ENCODE measurements around the gene EML1.

The EML1 gene

GRCh38 chr14:99751539-99752485 lies 41.4 kb upstream of the EML1 start:
- H3K9me3 Mint-ChIP-seq = no peaks in the 10 kb centered on the region
- ATAC-seq (replicated peaks) = no peak
- H3K27ac Mint-ChIP-seq = no peak overlapping the region
- peaks cover 4 to 15% of the 10 kb centered on the region in 2 donors for H3K4me1 Mint-ChIP-seq (ENCODE audit: low read depth in 2 of 2)
- H3K4me3 Mint-ChIP-seq = no peak overlapping the region
- no peaks in the 10 kb centered on the region for H3K36me3 Mint-ChIP-seq (ENCODE audit: insufficient read depth)
- DNase-seq = no peak
- peaks cover 72 to 100% of the 10 kb centered on the region in 2 donors for H3K27me3 Mint-ChIP-seq

DNA sequence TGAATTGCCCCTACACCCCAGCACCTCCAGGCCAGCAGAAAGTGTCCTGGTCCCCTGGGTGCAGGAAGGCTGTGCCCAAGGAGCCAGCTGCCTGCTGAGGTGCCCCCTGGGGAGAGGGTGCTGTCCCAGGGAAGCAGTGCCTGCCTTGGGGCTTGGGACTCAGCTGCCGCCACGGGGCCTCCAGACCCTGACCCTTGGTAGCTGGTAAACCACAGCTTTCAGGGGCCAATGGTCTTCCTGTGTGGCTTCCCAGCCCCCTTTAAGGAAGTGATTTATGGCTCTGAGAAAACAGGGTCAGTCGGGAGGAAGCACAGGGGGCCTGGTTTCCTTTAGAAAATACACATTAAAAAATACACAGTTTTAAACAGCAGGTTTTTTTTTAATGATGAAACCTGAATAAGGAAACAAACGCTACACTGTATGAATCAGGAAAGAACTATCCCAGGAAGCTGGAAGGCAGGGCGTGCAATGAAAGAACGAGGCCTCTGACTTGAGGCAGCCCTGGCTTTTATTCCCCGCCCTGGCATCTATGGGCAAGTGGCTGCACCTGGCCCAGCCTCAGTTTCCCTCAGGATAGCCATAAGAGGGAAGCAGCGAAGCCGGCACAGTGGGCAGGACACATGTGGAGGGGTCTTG lies 40.6 kb upstream of the EML1 start:
- Mint-ChIP-seq H3K4me3 (no peak overlapping the region), H3K36me3 (ENCODE audit: insufficient read depth) (no peaks in the 10 kb centered on the region), H3K27ac (no peak overlapping the region), H3K27me3 (peaks cover 66 to 96% of the 10 kb centered on the region in 2 donors), H3K4me1 (ENCODE audit: low read depth in 2 of 2) (peaks cover 4 to 15% of the 10 kb centered on the region in 2 donors), H3K9me3 (no peaks in the 10 kb centered on the region)
- DNase-seq (no peak), ATAC-seq (replicated peaks) (no peak)

- Mint-ChIP-seq H3K36me3 (ENCODE audit: insufficient read depth) (no peaks in the 10 kb centered on the region), H3K9me3 (no peaks in the 10 kb centered on the region), H3K27ac (peak overlapping the region in 1 of 2 donors; percentile 70), H3K27me3 (peaks cover 60 to 95% of the 10 kb centered on the region in 2 donors), H3K4me3 (peak overlapping the region in 1 of 2 donors; percentile 17), H3K4me1 (ENCODE audit: low read depth in 2 of 2) (peaks cover 4 to 15% of the 10 kb centered on the region in 2 donors)
- no peak for DNase-seq
- ATAC-seq (replicated peaks) = no peak
These were observed 39.7 kb upstream of the EML1 start for GRCh38 chr14:99753225-99754140.

DNA sequence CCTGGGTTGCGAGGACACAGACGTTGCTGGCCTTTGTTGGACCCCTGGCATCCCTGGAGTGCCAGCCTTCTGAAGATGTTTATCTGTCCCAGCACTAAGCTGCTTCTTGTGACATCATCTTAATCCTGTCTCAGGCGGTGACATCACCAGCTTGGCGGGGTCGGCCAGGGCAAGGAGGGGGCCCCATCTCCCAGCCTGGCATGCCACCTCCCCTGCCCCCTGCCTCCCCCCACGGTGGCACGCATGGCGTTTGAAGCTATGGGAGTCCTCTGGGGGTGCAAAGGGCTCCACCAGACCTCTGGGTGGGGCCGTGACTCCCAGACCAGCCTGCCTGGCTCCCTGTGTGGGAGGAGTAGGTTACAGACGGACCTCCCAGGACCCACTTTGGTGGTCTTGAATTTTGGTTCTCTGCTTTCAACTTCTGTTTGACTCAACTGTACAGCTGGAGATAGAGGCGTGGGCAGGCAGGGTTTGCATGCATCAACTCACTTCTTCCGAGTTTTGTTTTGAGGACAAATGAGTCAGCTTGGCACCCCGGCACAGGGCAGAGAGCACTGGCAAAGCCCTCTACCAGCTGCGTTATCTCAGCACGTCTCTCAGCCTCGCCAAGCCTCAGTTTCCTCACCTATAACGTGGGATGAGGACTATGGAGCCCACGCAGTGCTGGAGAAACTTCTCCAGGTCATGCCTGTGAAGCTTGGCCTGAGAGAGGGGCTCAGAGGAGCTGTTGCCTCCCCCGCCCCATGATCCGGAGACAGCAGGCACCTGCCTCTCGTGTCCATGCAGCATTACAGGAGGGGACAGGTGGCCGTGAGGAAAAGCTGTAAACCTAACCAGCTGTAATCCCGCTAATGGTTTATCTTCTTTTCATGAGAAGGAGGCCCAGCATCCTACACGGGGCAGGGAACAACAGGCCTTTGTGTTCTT lies 38.8 kb upstream of the EML1 start:
- ATAC-seq (replicated peaks) (no peak), DNase-seq (no peak)
- Mint-ChIP-seq H3K27ac (no peak overlapping the region), H3K27me3 (peaks cover 56 to 95% of the 10 kb centered on the region in 2 donors), H3K4me3 (no peak overlapping the region), H3K4me1 (ENCODE audit: low read depth in 2 of 2) (peaks cover 4 to 15% of the 10 kb centered on the region in 2 donors), H3K9me3 (no peaks in the 10 kb centered on the region), H3K36me3 (ENCODE audit: insufficient read depth) (no peaks in the 10 kb centered on the region)

- H3K4me1 Mint-ChIP-seq (ENCODE audit: low read depth in 2 of 2) = peaks cover 4 to 15% of the 10 kb centered on the region in 2 donors
- peaks cover 53 to 93% of the 10 kb centered on the region in 2 donors for H3K27me3 Mint-ChIP-seq
- H3K36me3 Mint-ChIP-seq (ENCODE audit: insufficient read depth) = no peaks in the 10 kb centered on the region
- ATAC-seq (replicated peaks) (no peak), DNase-seq (no peak)
- no peak overlapping the region for H3K4me3 Mint-ChIP-seq
- no peaks in the 10 kb centered on the region for H3K9me3 Mint-ChIP-seq
- H3K27ac Mint-ChIP-seq = no peak overlapping the region
These were observed 38.2 kb upstream of the EML1 start for GRCh38 chr14:99755068-99755405.

GRCh38 chr14:99755629-99756603 lies 37.3 kb upstream of the EML1 start:
- Mint-ChIP-seq H3K4me1 (ENCODE audit: low read depth in 2 of 2) (peaks cover 4 to 15% of the 10 kb centered on the region in 2 donors), H3K36me3 (ENCODE audit: insufficient read depth) (no peaks in the 10 kb centered on the region), H3K9me3 (no peaks in the 10 kb centered on the region), H3K4me3 (no peak overlapping the region), H3K27me3 (peaks cover 54 to 93% of the 10 kb centered on the region in 2 donors), H3K27ac (no peak overlapping the region)
- ATAC-seq (replicated peaks) (no peak), DNase-seq (no peak)

GRCh38 chr14:99756796-99757195 lies 36.4 kb upstream of the EML1 start:
- Mint-ChIP-seq H3K27ac (no peak overlapping the region), H3K27me3 (peaks cover 51 to 93% of the 10 kb centered on the region in 2 donors), H3K4me3 (no peak overlapping the region), H3K36me3 (ENCODE audit: insufficient read depth) (no peaks in the 10 kb centered on the region), H3K4me1 (ENCODE audit: low read depth in 2 of 2) (peaks cover 4 to 15% of the 10 kb centered on the region in 2 donors), H3K9me3 (no peaks in the 10 kb centered on the region)
- DNase-seq (no peak), ATAC-seq (replicated peaks) (no peak)

GRCh38 chr14:99757331-99758070 lies 35.7 kb upstream of the EML1 start:
- H3K4me3 Mint-ChIP-seq = no peak overlapping the region
- H3K27me3 Mint-ChIP-seq = peaks cover 48 to 92% of the 10 kb centered on the region in 2 donors
- no peaks in the 10 kb centered on the region for H3K9me3 Mint-ChIP-seq
- no peak overlapping the region for H3K27ac Mint-ChIP-seq
- H3K4me1 Mint-ChIP-seq (ENCODE audit: low read depth in 2 of 2) = peaks cover 4 to 11% of the 10 kb centered on the region in 2 donors
- ATAC-seq (replicated peaks) (no peak), DNase-seq (no peak)
- H3K36me3 Mint-ChIP-seq (ENCODE audit: insufficient read depth) = no peaks in the 10 kb centered on the region

DNA sequence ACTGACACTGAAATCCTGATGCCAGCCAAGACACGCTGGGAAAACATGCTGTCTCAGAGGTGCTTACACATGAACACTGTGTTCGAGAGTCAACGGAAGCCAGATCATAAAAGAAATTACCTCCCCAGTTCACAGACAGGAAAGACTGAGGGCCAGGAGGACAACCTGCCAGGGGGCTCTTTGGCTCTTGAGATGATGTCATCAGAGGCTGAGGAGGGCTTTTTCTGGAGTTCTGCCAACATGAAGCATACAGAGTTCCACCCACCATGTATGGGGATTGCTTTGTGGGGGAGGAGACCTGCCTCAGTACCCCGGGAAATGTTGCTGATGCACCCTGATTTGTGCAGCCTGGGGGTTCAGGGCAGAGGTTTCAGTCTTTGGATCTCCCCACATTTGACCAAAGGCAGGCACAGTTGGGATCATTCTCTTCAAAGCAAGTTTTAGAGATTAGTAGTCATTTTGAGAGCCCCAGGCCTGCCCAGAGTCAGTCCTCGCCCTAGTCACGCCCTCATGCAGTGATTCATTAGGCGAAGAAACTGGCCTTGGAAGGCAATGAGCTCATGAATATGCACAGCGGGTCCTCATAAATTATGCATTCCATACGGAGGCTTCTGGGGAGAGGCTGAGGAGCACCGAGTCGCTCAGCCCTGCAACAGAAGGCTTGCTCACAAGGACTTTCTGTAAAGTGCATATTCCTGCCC lies 34.9 kb upstream of the EML1 start:
- no peaks in the 10 kb centered on the region for H3K36me3 Mint-ChIP-seq (ENCODE audit: insufficient read depth)
- H3K4me3 Mint-ChIP-seq = no peak overlapping the region
- peaks cover 46 to 91% of the 10 kb centered on the region in 2 donors for H3K27me3 Mint-ChIP-seq
- H3K9me3 Mint-ChIP-seq = no peaks in the 10 kb centered on the region
- ATAC-seq (replicated peaks) (no peak), DNase-seq (no peak)
- peaks cover 3 to 9% of the 10 kb centered on the region in 2 donors for H3K4me1 Mint-ChIP-seq (ENCODE audit: low read depth in 2 of 2)
- no peak overlapping the region for H3K27ac Mint-ChIP-seq

DNA sequence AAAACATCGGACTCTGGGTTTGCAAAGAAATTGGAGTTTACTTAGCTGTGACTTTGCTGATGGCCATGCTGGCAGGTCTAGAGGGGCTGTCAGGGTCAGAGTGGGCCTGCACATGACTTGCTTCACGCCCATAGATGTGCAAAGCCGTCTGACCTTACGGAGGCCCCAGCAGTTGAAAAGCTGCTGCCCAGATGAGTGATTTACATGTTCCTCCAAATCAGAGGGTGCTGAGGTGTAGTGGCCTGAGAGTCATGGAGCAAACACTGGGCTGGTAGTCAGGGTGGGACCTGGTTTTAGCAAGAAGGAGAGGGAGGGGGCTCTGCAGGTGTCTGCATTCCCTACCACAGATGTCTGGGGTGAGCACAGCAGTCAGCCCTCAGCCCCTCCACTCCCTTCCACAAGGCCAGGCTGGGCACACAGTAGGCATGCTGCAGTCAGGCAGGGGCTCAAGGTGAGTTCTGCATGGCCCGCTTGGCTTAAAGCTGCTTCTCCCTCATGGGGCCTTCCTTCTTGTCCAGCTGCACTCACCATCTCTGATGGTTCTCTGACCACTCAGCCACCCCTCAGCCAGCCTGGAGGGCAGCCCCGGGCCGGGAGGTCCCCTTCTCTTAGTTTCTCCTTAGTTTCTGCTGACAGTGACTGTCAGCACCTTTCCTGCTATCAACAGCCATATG lies 34.2 kb upstream of the EML1 start:
- ATAC-seq (replicated peaks) = no peak
- Mint-ChIP-seq H3K27ac (no peak overlapping the region), H3K4me3 (no peak overlapping the region), H3K36me3 (ENCODE audit: insufficient read depth) (no peaks in the 10 kb centered on the region), H3K27me3 (peaks cover 39 to 91% of the 10 kb centered on the region in 2 donors), H3K9me3 (no peaks in the 10 kb centered on the region), H3K4me1 (ENCODE audit: low read depth in 2 of 2) (peaks cover 0 to 3% of the 10 kb centered on the region in 2 donors)
- no peak for DNase-seq
